IMR-90 (cell line): Measurements from ENCODE around the gene CACNA1D. TPM values are rescaled to one million over a fixed set of nuclear protein-coding genes. Genes with fewer than 3 reads are reported as not detected.

Source experiments
- ATAC-seq: fragments of 200-7000 bp; cut with Tn5 transposase; 2 replicates; pipeline ENCODE4 v1.9.1; 2020; ENCODE audit warnings: low read depth, mild to moderate bottlenecking, moderate library complexity
- BruUV-seq: library from RNA; stranded (reverse); fragments of 400-500 nt; replicated peaks from 2 replicates; lab custom pipeline; 2021; lab: Mats Ljungman, UMichigan
- CTCF ChIA-PET: fragments of 300-600 bp; formaldehyde crosslinking; extraction: SDS; loops from one replicate; lab custom pipeline; 2021; ENCODE audit warnings: antibody characterized with exemption; lab: Yijun Ruan, JAX
- POLR2A ChIA-PET: fragments of 300-600 bp; sonication (Branson Sonifier 250); formaldehyde crosslinking; loops from one replicate; lab custom pipeline; 2022; ENCODE audit warnings: antibody characterized with exemption; ENCODE audit not compliant: unreplicated experiment; lab: Charles Lee
- DNase-seq: peaks from one replicate; pipeline ENCODE4 v3.0.0; 2013
- H2AFZ ChIP-seq: replicated peaks from 2 replicates; pipeline ENCODE3; 2013; ENCODE audit warnings: low read length, mild to moderate bottlenecking; ENCODE audit not compliant: poor library complexity
- H2AK5ac ChIP-seq: 2 replicates; pipeline ENCODE4 v1.6.1; 2013; ENCODE audit warnings: low read depth, low read length, inconsistent platforms
- H2AK9ac ChIP-seq: replicated peaks from 2 replicates; pipeline ENCODE3; 2013; ENCODE audit warnings: mild to moderate bottlenecking, low read depth, low read length, moderate library complexity; ENCODE audit not compliant: poor library complexity
- H2BK120ac ChIP-seq: 2 replicates; pipeline ENCODE4 v1.6.1; 2013; ENCODE audit warnings: low read depth, low read length, inconsistent platforms
- H2BK15ac ChIP-seq: 3 replicates; pipeline ENCODE4 v1.6.1; 2013; ENCODE audit warnings: low read depth, low read length, inconsistent platforms
- H2BK20ac ChIP-seq: 2 replicates; pipeline ENCODE4 v1.6.1; 2013; ENCODE audit warnings: low read depth, mild to moderate bottlenecking, inconsistent platforms, low read length, moderate library complexity
- H2BK5ac ChIP-seq: 2 replicates; pipeline ENCODE4 v1.6.1; 2013; ENCODE audit warnings: mild to moderate bottlenecking, low read depth, low read length, inconsistent platforms; ENCODE audit not compliant: poor library complexity, severe bottlenecking
- H3K14ac ChIP-seq: replicated peaks from 2 replicates; pipeline ENCODE4 v1.6.1; 2013; ENCODE audit warnings: low read depth, low read length, inconsistent platforms
- H3K18ac ChIP-seq: 2 replicates; pipeline ENCODE4 v1.6.1; 2013; ENCODE audit warnings: low read depth, low read length, control low read depth
- H3K23ac ChIP-seq: 2 replicates; pipeline ENCODE4 v1.6.1; 2013; ENCODE audit warnings: low read depth, low read length, inconsistent platforms
- H3K27ac ChIP-seq: 2 replicates; pipeline ENCODE4 v1.5.1; 2013; ENCODE audit warnings: mild to moderate bottlenecking, control low read depth, low read length; ENCODE audit not compliant: insufficient read depth
- H3K27me3 ChIP-seq: 2 replicates; pipeline ENCODE4 v1.6.1; 2013; ENCODE audit warnings: low read length; ENCODE audit not compliant: control insufficient read depth, insufficient read depth
- H3K36me3 ChIP-seq: 2 replicates; pipeline ENCODE4 v1.6.1; 2013; ENCODE audit warnings: low read length, mixed read lengths; ENCODE audit not compliant: control insufficient read depth, insufficient read depth
- H3K4ac ChIP-seq: 2 replicates; pipeline ENCODE4 v1.6.1; 2013; ENCODE audit warnings: low read depth, low read length, inconsistent platforms
- H3K4me1 ChIP-seq: 2 replicates; pipeline ENCODE4 v1.6.1; 2013; ENCODE audit warnings: low read length, mixed read lengths; ENCODE audit not compliant: control insufficient read depth, insufficient read depth
- H3K4me2 ChIP-seq: 2 replicates; pipeline ENCODE4 v1.6.1; 2013; ENCODE audit warnings: low read depth, mild to moderate bottlenecking, control low read depth, low read length, moderate library complexity
- H3K4me3 ChIP-seq: 2 replicates; pipeline ENCODE4 v1.5.1; 2013; ENCODE audit warnings: low read depth, mild to moderate bottlenecking, control low read depth, low read length, moderate library complexity; ENCODE audit not compliant: insufficient read depth
- H3K56ac ChIP-seq: 2 replicates; pipeline ENCODE4 v1.6.1; 2013; ENCODE audit warnings: low read length, inconsistent platforms; ENCODE audit not compliant: insufficient read depth; ENCODE audit errors: extremely low read depth
- H3K79me1 ChIP-seq, 2 experiments: 2 replicates each; pipeline ENCODE4 v1.6.1; 2013; ENCODE audit warnings: low read length in 2 of 2, inconsistent platforms in 1 of 2, low read depth in 1 of 2
- H3K9ac ChIP-seq: 2 replicates; pipeline ENCODE4 v1.6.1; 2013; ENCODE audit warnings: low read depth, low read length, control low read depth
- H3K9me1 ChIP-seq: 2 replicates; pipeline ENCODE4 v1.6.1; 2013; ENCODE audit warnings: low read length, inconsistent platforms; ENCODE audit not compliant: insufficient read depth
- H3K9me3 ChIP-seq: 2 replicates; pipeline ENCODE4 v1.6.1; 2013; ENCODE audit warnings: low read length; ENCODE audit not compliant: control insufficient read depth, insufficient read depth
- H4K20me1 ChIP-seq: 2 replicates; pipeline ENCODE4 v1.6.1; 2013; ENCODE audit warnings: low read length, inconsistent platforms; ENCODE audit not compliant: insufficient read depth
- H4K5ac ChIP-seq: 2 replicates; pipeline ENCODE4 v1.6.1; 2013; ENCODE audit warnings: mild to moderate bottlenecking, low read depth, low read length, control low read depth
- H4K8ac ChIP-seq, 2 experiments: 2 replicates each; pipeline ENCODE4 v1.6.1; 2013; ENCODE audit warnings: low read depth in 2 of 2, low read length in 2 of 2, control low read depth in 1 of 2, inconsistent platforms in 1 of 2
- H4K91ac ChIP-seq: 2 replicates; pipeline ENCODE4 v1.6.1; 2013; ENCODE audit warnings: low read depth, low read length, inconsistent platforms; ENCODE audit not compliant: insufficient read depth
- BHLHE40 ChIP-seq: fragments of 150-350 bp; IDR thresholded peaks from 2 replicates; pipeline ENCODE4 v1.6.1; 2016; ENCODE audit warnings: mild to moderate bottlenecking, low read depth, low read length
- CTCF ChIP-seq: conservative IDR thresholded peaks from 2 replicates; pipeline ENCODE4 v1.5.1; 2012; ENCODE audit warnings: mild to moderate bottlenecking, low read depth, low read length, improper control_type of control experiment
- ELK1 ChIP-seq: fragments of 150-350 bp; IDR thresholded peaks from 2 replicates; pipeline ENCODE4 v1.6.1; 2016; ENCODE audit warnings: low read depth, mild to moderate bottlenecking, low read length, moderate library complexity, borderline replicate concordance
- RAD21 ChIP-seq: IDR thresholded peaks from 2 replicates; pipeline ENCODE4 v1.6.1; 2012; ENCODE audit warnings: low read length, improper control_type of control experiment
- WGBS, 2 experiments: methylation state at CpG; one replicate each; pipeline versions ENCODE4 v1.1.5 to v1.1.7; 2013; ENCODE audit warnings: missing lambda C conversion rate in 2 of 2; ENCODE audit not compliant: insufficient read length in 1 of 2; ENCODE audit errors: extremely low coverage in 2 of 2; 5-methylcytosine and 5-hydroxymethylcytosine counted together
- dilution Hi-C: fragments of 300-500 bp; cut with HindIII; formaldehyde crosslinking; loops from one replicate; pipeline ENCODE4 v1.14.3; 2018; ENCODE audit warnings: low sequenced_read_pairs; ENCODE audit not compliant: unreplicated experiment
- in situ Hi-C: fragments of 300-500 bp; cut with MboI; formaldehyde crosslinking; loops from 3 replicates; pipeline ENCODE4 v1.14.3; 2019; ENCODE audit warnings: low sequenced_read_pairs, inconsistent platforms, mixed read lengths
- intact Hi-C: fragments of 100-400 bp; cut with micrococcal nuclease; formaldehyde crosslinking; loops from 2 replicates; pipeline ENCODE4 v1.10.0; 2022
- polyA plus RNA-seq, 3 experiments: library from polyadenylated mRNA; depleted of rRNA; stranded (reverse); fragments of >200 nt; gene quantifications; 2 replicates each; pipeline ENCODE4 v1.2.3, GENCODE V29; 2012; ENCODE audit warnings: low replicate concordance in 1 of 3
- total RNA-seq: library from RNA; depleted of rRNA; stranded (reverse); fragments of >200 nt; gene quantifications from 2 replicates; pipeline ENCODE4 v1.2.3, GENCODE V29; 2012

The CACNA1D gene
- total and polyA plus RNA-seq, 2 of the 4 experiments (the other 2 are of a cell fraction), result 0.07 TPM; not detected in 1

GRCh38 chr3:53844262-53845102, 350.1 kb downstream of the CACNA1D start (continued):
- no peak for TF ChIP-seq ELK1

GRCh38 chr3:53845103-53845880, 350.9 kb downstream of the CACNA1D start:
- intact Hi-C loops, result no loop called here
- Histone ChIP-seq H3K9me1 (no peaks in the 10 kb centered on the region), H4K5ac (no peak overlapping the region), H3K27ac (no peak overlapping the region), H2BK15ac (no peak overlapping the region), H4K8ac (no peak overlapping the region), H3K23ac (no peak overlapping the region), H3K79me1 (no peaks in the 10 kb centered on the region), H3K4me2 (peak overlapping the region; percentile 63), H2BK5ac (no peak overlapping the region), H3K56ac (no peak overlapping the region), H3K14ac (no peak overlapping the region), H2BK120ac (no peak overlapping the region), H3K9me3 (peaks cover 3% of the 10 kb centered on the region; the same call in 1 of the 2 replicates), H3K27me3 (peaks cover 58% of the 10 kb centered on the region), H3K4ac (no peak overlapping the region), H3K4me1 (no peaks in the 10 kb centered on the region; the same call in 1 of the 2 replicates), H4K91ac (no peak overlapping the region), H2BK20ac (no peak overlapping the region), H3K36me3 (no peaks in the 10 kb centered on the region), H3K9ac (no peak overlapping the region; the same call in 1 of the 2 replicates), H4K20me1 (no peaks in the 10 kb centered on the region), H3K18ac (no peak overlapping the region), H3K4me3 (peak overlapping the region; percentile 42), H2AK9ac (peak overlapping the region; percentile 50), H2AK5ac (no peak overlapping the region), H2AFZ (peak overlapping the region; percentile 90)
- ChIA-PET CTCF (no interaction called here), POLR2A (no interaction called here)
- BruUV-seq, result no TSS peak
- TF ChIP-seq RAD21, result no peak
- no peak for TF ChIP-seq BHLHE40
- TF ChIP-seq CTCF, result peak; percentile 11; the same call in 1 of the 2 replicates
- ATAC-seq, result peak; percentile 44
- dilution Hi-C loops, result no loop called here
- WGBS, 2 experiments, result 26% methylated on average over 15 of the region's 25 CpGs; no CpG with 5 or more reads in 1 of the 2 experiments
- peak; percentile 13 for DNase-seq
- in situ Hi-C loops, result no loop called here
